Rectal smooth muscle tissue (tissue), 1 donor: Measurements from ENCODE around the gene ARHGAP26.

ENCODE experiments used
- H3K27ac ChIP-seq: one replicate; pipeline ENCODE4 v1.7.0; 2013; ENCODE audit warnings: low read depth, low read length, inconsistent platforms
- H3K27me3 ChIP-seq: one replicate; pipeline ENCODE4 v1.7.0; 2013; ENCODE audit warnings: low read length; ENCODE audit not compliant: control insufficient read depth, insufficient read depth
- H3K36me3 ChIP-seq: one replicate; pipeline ENCODE4 v1.7.0; 2013; ENCODE audit warnings: low read length; ENCODE audit not compliant: control insufficient read depth, insufficient read depth
- H3K4me1 ChIP-seq: one replicate; pipeline ENCODE4 v1.7.0; 2013; ENCODE audit warnings: low read length; ENCODE audit not compliant: control insufficient read depth, insufficient read depth
- H3K4me3 ChIP-seq: one replicate; pipeline ENCODE4 v1.7.0; 2013; ENCODE audit warnings: low read length
- H3K9ac ChIP-seq: one replicate; pipeline ENCODE4 v1.7.0; 2013; ENCODE audit warnings: low read length

ARHGAP26 gene

DNA sequence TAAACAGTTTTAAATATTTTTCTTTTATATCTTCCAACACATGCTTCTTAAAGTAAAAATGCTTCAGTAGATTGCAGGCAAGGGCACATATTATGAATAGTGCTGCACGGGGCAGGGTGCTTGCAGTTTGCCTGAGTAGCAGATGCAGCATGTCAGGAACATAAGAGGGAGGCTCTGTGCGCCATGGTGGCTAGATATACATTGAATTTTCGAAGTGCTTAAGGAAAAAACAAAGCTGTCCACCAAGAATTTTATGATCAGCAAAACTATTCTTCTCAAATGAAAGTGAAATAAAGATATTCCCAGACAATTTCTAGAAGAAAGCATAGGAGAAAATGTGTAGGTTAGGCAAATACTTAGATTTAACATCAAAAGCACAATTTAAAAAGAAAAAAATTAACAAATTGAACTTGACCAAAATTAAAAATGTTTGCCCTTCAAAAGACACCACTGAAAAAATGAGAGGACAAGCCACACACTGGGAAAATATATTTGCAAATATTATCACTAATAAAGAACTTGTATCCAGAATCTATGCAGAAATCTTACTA lies 420.2 kb downstream of the ARHGAP26 start:
- Histone ChIP-seq H3K27me3 (no peaks in the 10 kb centered on the region), H3K36me3 (peaks cover 2% of the 10 kb centered on the region)

GRCh38 chr5:143191720-143192119 lies 421.5 kb downstream of the ARHGAP26 start:
- Histone ChIP-seq H3K36me3 (peaks cover 2% of the 10 kb centered on the region), H3K4me3 (no peak overlapping the region), H3K9ac (no peak overlapping the region), H3K27ac (no peak overlapping the region), H3K27me3 (no peaks in the 10 kb centered on the region), H3K4me1 (peaks cover 3% of the 10 kb centered on the region)

More for the DNA sequence above, 420.2 kb downstream of the ARHGAP26 start:
- peaks cover 8% of the 10 kb centered on the region for H3K4me1 ChIP-seq
- H3K27ac ChIP-seq, result no peak overlapping the region
- H3K9ac ChIP-seq, result no peak overlapping the region
- no peak overlapping the region for H3K4me3 ChIP-seq

DNA sequence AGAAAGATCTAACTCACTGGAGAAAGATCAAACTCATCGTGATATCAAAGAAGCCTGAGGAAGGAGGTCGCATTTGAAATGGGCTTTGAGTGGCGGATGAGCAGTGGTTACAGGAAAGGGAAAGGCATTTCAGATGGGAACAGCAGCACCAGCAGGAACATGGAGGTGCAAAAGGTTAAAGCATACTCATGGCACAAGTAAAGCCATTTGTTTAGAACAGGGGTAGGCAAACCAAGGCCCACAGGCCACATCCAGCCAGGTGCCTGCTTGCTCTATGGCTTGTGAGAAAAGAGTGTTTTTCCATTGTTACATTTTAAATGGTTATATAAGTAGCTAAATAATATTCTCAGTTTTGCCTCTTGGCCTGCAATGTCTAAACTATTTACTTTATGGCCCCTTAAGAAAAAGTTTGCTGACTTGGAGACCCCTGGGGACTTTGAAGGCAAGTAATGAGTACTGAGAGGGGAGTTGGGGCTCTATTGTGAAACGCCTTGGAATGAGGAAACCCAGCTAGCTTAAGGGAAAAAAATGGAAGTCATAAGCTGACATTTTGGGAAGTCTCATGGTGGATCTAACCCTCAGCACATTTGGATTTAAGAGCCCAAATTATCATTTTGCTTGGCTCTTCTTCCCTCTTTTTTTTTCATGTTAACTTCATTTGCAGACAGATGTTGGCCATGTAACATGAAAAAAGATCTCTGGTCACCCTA lies 422.2 kb downstream of the ARHGAP26 start:
- no peak overlapping the region for H3K4me3 ChIP-seq
- H3K36me3 ChIP-seq, result peaks cover 2% of the 10 kb centered on the region
- no peak overlapping the region for H3K27ac ChIP-seq
- H3K27me3 ChIP-seq, result no peaks in the 10 kb centered on the region
- H3K4me1 ChIP-seq, result peaks cover 3% of the 10 kb centered on the region
- no peak overlapping the region for H3K9ac ChIP-seq

- Histone ChIP-seq H3K27ac (no peak overlapping the region), H3K36me3 (peaks cover 2% of the 10 kb centered on the region), H3K27me3 (no peaks in the 10 kb centered on the region), H3K4me1 (peaks cover 3% of the 10 kb centered on the region), H3K4me3 (no peak overlapping the region), H3K9ac (no peak overlapping the region)
Measured at GRCh38 chr5:143194206-143194605, 424.0 kb downstream of the ARHGAP26 start.

DNA sequence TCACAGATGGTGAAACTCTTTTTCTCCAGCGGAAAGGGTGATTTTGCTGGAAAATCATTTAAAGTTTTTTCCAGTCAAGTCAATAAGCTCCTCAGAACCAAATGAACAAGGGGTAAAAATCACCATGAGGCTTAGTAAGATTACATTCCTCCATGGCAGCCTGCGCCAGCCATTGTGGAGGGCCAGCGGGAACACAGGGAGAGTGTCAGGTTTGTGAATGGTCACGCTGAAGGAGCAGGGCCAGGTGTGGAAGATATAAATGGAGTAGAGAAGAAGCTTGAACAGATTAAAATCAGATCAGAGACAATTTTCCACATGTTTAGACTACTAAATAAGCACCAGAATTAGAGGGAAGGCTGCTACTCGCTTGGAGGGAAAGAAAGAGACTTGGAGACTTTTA lies 424.5 kb downstream of the ARHGAP26 start:
- no peaks in the 10 kb centered on the region for H3K27me3 ChIP-seq
- H3K36me3 ChIP-seq, result peaks cover 2% of the 10 kb centered on the region
- no peak overlapping the region for H3K9ac ChIP-seq
- H3K27ac ChIP-seq, result no peak overlapping the region
- H3K4me3 ChIP-seq, result no peak overlapping the region
- peaks cover 3% of the 10 kb centered on the region for H3K4me1 ChIP-seq

DNA sequence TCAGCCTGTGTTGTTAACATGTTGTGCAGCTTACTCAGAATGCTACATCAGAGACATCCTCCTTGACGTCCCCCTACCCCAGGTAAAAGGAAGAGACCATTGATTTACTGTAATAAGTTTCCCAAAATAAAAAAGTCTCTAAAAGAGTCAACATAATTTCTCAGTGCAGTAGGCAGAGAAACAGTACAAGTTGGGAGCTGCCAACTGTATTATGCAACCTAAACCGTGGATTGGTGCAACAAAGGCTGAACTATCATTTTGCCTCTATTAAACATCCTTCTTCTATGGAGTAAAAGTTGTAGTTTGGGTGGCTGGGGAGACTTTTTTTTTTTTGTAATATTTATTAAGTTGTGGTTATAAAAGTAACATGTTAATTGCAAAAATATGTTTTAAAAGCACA lies 425.3 kb downstream of the ARHGAP26 start:
- peaks cover 2% of the 10 kb centered on the region for H3K36me3 ChIP-seq
- no peak overlapping the region for H3K4me3 ChIP-seq
- H3K27ac ChIP-seq, result no peak overlapping the region
- no peaks in the 10 kb centered on the region for H3K27me3 ChIP-seq
- peaks cover 3% of the 10 kb centered on the region for H3K4me1 ChIP-seq
- H3K9ac ChIP-seq, result no peak overlapping the region

DNA sequence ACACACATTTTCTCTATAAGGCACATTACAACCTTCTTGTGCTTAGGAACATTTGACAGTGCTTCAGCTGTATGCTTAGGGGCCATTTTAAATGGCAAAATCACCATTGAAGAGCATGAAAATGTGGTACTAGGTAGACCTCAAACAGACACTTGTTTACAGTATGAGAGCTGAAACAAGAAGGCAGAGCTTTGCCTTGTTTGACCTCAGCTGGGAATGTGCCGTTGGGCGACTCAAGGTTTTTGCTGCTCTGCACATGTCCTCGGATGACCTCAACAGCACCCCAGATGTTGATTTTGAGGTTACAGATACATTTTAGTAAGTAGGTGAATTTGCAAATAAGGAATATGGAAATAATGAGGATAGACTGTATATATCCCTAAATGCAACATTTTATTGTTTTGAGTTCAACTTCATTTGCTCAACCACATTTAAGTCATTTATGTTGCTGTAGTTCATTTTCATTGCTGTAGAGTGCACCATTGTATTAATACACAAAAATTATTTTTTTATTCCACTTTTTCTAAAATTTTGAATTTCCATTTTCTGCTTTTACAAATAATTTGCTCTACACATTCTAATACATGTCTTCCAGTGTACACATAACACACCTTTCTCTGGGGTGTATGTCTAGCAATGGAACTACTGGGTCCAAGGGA lies 426.6 kb downstream of the ARHGAP26 start:
- Histone ChIP-seq H3K9ac (no peak overlapping the region), H3K4me3 (no peak overlapping the region), H3K27ac (no peak overlapping the region), H3K36me3 (peaks cover 2% of the 10 kb centered on the region), H3K4me1 (peaks cover 3% of the 10 kb centered on the region), H3K27me3 (no peaks in the 10 kb centered on the region)

- no peaks in the 10 kb centered on the region for H3K36me3 ChIP-seq
- peaks cover 3% of the 10 kb centered on the region for H3K4me1 ChIP-seq
- H3K27ac ChIP-seq, result no peak overlapping the region
Measured at GRCh38 chr5:143197260-143197656, 427.1 kb downstream of the ARHGAP26 start.

GRCh38 chr5:143198332-143198731 lies 428.2 kb downstream of the ARHGAP26 start:
- H3K9ac ChIP-seq, result no peak overlapping the region
- H3K27ac ChIP-seq, result no peak overlapping the region
- peaks cover 3% of the 10 kb centered on the region for H3K4me1 ChIP-seq
- H3K36me3 ChIP-seq, result no peaks in the 10 kb centered on the region
- no peak overlapping the region for H3K4me3 ChIP-seq
- H3K27me3 ChIP-seq, result no peaks in the 10 kb centered on the region

More at GRCh38 chr5:143197260-143197656, 427.1 kb downstream of the ARHGAP26 start:
- Histone ChIP-seq H3K27me3 (no peaks in the 10 kb centered on the region), H3K4me3 (no peak overlapping the region), H3K9ac (no peak overlapping the region)

DNA sequence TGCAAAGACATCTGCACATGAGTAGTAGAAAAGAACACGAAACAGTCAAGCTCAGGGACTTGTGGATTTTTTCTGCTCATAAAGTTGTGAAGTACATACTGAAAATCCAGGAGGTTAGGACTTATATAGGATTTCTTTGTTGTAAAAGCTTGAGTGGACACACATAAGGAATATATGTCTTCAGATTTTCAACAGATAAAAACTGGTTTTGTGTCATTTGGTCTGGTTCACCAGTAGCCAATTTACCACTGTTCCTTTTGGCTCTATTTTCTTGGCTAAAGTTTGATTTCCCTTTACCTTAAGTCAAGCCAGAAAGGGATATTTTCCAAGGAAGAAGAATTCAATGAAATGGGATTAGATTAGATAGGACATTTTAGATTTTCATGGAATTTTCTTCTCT lies 429.0 kb downstream of the ARHGAP26 start:
- H3K27ac ChIP-seq, result no peak overlapping the region
- peaks cover 3% of the 10 kb centered on the region for H3K4me1 ChIP-seq
- H3K36me3 ChIP-seq, result no peaks in the 10 kb centered on the region
- H3K4me3 ChIP-seq, result no peak overlapping the region
- no peak overlapping the region for H3K9ac ChIP-seq
- no peaks in the 10 kb centered on the region for H3K27me3 ChIP-seq

GRCh38 chr5:143199843-143200242 lies 429.7 kb downstream of the ARHGAP26 start:
- H3K27ac ChIP-seq, result no peak overlapping the region
- no peak overlapping the region for H3K4me3 ChIP-seq
- no peaks in the 10 kb centered on the region for H3K36me3 ChIP-seq
- peaks cover 3% of the 10 kb centered on the region for H3K4me1 ChIP-seq
- no peak overlapping the region for H3K9ac ChIP-seq
- no peaks in the 10 kb centered on the region for H3K27me3 ChIP-seq

DNA sequence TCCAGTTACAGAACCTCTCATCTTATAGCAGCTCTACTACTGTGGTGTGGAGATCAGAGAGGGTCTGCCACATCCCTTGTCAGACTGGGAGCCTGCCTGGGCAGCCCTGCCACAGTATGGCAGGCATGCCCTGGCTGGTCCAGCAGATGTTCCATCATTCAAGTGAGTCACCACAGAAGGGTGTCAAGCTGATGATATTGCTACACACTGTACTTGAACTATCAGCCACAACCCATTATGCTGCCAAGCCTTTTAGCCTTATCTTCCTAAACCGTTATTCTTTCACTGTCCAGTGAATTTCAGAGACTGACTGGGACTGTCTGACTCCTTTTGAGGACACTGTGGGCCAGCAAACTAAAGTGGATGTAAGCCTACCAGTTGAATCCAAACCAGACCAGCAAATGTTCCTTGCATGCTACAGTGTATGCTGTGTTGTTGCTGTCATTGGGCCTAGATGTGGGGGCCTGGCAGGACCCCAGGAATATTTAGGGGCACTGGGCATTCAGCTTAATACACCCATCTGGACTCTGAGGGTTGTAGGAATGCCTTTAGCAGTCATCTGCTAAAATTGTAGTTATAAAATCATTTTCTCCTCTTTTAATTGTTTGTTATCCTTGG lies 430.7 kb downstream of the ARHGAP26 start:
- no peak overlapping the region for H3K9ac ChIP-seq
- H3K36me3 ChIP-seq, result no peaks in the 10 kb centered on the region
- H3K4me1 ChIP-seq, result peaks cover 3% of the 10 kb centered on the region
- no peak overlapping the region for H3K27ac ChIP-seq
- no peak overlapping the region for H3K4me3 ChIP-seq
- no peaks in the 10 kb centered on the region for H3K27me3 ChIP-seq
